Body of pancreas (tissue), 4 donors: ENCODE data around the gene THRA. TPM values are rescaled to one million over a fixed set of nuclear protein-coding genes. Genes with fewer than 3 reads are reported as not detected.

Source experiments
- ATAC-seq: fragments of 150-250 bp; one replicate; pipeline ENCODE4 v1.9.1; 2016
- DNase-seq, 4 donors: peaks; one replicate each; pipeline ENCODE4 v3.0.0-alpha.2; 2019
- H3K27ac ChIP-seq, 4 donors: fragments of 200-600 bp; sonication (generic); 1 replicate in 3 of 4; 2 replicates in 1 of 4; pipeline versions ENCODE4 v1.5.1 to v1.6.1; 2016 to 2019; ENCODE audit warnings: mild to moderate bottlenecking in 1 of 4, mixed read lengths in 1 of 4, moderate library complexity in 1 of 4
- H3K27me3 ChIP-seq, 2 donors: fragments of 200-600 bp; sonication (generic); one replicate each; pipeline ENCODE4 v1.6.0; 2016; ENCODE audit warnings: mild to moderate bottlenecking in 1 of 2
- H3K36me3 ChIP-seq, 2 donors: fragments of 200-600 bp; sonication (generic); replicated peaks in 1 of 2; 2 replicates each; pipeline ENCODE4 v1.5.1; 2016; ENCODE audit warnings: low read depth in 2 of 2; ENCODE audit not compliant: insufficient read depth in 1 of 2
- H3K4me1 ChIP-seq: fragments of 200-600 bp; sonication (generic); one replicate; pipeline ENCODE4 v1.6.0; 2016
- H3K4me3 ChIP-seq, 2 donors: fragments of 200-600 bp; sonication (generic); 1 replicate in 1 of 2; 2 replicates in 1 of 2; pipeline ENCODE4 v1.5.1; 2016 to 2019
- H3K9me3 ChIP-seq, 3 donors: fragments of 200-600 bp; sonication (generic); 1 replicate in 2 of 3; 2 replicates in 1 of 3; pipeline ENCODE4 v1.5.1; 2016
- POLR2A ChIP-seq, 3 donors: fragments of 450-650 bp; IDR thresholded peaks; one replicate each; pipeline ENCODE4 v1.6.1; 2016; ENCODE audit warnings: antibody characterized with exemption in 3 of 3, mild to moderate bottlenecking in 2 of 3
- whole genome bisulfite sequencing, 2 donors: methylation state at CpG; one replicate each; pipeline ENCODE4 v1.1.5; 2017; 5-methylcytosine and 5-hydroxymethylcytosine counted together
- intact Hi-C: fragments of 100-400 bp; cut with DNase I; formaldehyde crosslinking; loops from one replicate; pipeline ENCODE4 v1.15.1; 2023
- total RNA-seq, 2 donors: library from RNA; depleted of rRNA; stranded (reverse); fragments of >200 nt; gene quantifications; one replicate each; pipeline ENCODE4 v1.1.0, GENCODE V29; 2016
- TF ChIP-seq, protein P1 (sequence below), 7 experiments: fragments of 450-650 bp in 4 of 7; fragments of 200-600 bp in 3 of 7; sonication (generic) in 3 of 7; IDR thresholded peaks; one replicate each; pipeline ENCODE4 v1.5.1; 2016 to 2019; ENCODE audit warnings: antibody characterized with exemption in 7 of 7

The THRA gene
- total RNA-seq, 2 donors from 2014 or later = 37.9 to 61.6 TPM

DNA sequence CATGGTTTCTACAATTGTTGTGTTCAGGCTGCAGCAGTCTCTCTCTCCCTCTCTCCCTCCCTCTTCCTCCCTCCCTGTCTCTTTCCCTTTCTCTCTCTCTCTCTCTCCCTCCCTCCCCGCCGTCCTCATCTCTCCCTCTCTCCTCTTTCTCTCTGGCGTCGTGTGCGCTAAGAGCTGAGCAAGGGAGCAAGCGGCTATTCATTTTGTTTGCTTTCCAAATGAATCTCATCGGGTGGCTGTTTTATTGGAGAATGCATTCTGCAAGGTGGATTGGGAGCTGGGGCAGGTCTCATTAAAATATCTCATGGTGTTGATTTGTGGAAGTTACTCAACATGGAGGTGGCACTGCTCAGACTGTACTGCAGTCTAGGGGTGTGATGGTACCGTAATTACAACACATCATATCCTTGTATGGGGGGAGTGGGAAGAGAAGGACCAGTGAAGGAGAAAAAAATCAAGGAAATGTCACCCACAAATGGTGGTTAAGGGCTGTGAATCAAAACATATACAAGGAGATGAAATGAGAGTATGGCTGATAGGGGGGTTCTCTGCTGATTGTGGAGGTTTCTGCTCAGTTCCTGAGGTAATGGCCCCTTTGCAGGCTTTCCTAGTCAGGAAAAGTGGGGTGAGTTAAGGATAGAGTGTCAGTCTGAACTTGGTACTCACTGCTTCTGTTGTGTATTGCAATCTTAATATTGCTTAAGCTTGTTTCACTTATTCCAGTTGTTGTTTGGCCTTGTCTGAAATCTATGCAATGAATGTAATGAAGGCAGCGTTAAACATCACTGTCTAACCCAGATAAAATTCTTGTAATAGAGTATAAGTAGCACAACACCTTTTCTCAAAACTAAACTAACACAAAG is 61.7 kb downstream of the THRA start:
- Histone ChIP-seq H3K27ac (peak overlapping the region; percentile 92 to 96 (median 96)), H3K9me3 (no peaks in the 10 kb centered on the region), H3K4me3 (no peak overlapping the region), H3K4me1 (peaks cover 22% of the 10 kb centered on the region), H3K27me3 (no peaks in the 10 kb centered on the region), H3K36me3 (peaks cover 0 to 3% of the 10 kb centered on the region in 2 donors)
- intact Hi-C loops = loop anchor here (10.0 kb wide), 1 partner anchor 50 kb away; the partner anchor contains the start of gene RAPGEFL1
- DNase-seq (no peak), ATAC-seq (no peak)
- 2 to 4% methylated on average over 9 of the region's 9 CpGs for WGBS, 2 donors
- peak in 1 of 3 donors; percentile 9 for TF ChIP-seq POLR2A (IDR thresholded peaks at IDR 0.05)
- TF ChIP-seq, protein P1, sequence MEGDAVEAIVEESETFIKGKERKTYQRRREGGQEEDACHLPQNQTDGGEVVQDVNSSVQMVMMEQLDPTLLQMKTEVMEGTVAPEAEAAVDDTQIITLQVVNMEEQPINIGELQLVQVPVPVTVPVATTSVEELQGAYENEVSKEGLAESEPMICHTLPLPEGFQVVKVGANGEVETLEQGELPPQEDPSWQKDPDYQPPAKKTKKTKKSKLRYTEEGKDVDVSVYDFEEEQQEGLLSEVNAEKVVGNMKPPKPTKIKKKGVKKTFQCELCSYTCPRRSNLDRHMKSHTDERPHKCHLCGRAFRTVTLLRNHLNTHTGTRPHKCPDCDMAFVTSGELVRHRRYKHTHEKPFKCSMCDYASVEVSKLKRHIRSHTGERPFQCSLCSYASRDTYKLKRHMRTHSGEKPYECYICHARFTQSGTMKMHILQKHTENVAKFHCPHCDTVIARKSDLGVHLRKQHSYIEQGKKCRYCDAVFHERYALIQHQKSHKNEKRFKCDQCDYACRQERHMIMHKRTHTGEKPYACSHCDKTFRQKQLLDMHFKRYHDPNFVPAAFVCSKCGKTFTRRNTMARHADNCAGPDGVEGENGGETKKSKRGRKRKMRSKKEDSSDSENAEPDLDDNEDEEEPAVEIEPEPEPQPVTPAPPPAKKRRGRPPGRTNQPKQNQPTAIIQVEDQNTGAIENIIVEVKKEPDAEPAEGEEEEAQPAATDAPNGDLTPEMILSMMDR (IDR thresholded peaks at IDR 0.05) = no peak

DNA sequence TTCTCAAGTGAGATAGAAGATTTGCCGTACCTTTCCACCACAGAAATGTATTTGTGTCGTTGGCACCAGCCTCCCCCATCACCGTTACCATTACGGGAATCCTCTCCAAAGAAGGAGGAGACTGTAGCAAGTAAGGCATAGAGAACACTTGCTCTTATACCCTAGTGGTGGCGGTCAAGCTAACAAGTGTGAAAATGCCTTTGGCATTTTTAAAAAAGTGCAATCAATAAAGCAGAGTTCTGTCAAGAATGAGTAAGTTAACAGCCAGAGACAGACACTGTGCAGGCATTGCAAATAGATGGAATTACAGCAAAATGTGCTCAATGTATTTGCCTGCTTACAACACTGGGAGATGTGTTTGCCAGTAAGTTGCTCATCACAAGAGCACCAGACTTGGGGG is 66.7 kb downstream of the THRA start:
- Histone ChIP-seq H3K4me1 (peaks cover 4% of the 10 kb centered on the region), H3K27me3 (no peaks in the 10 kb centered on the region), H3K4me3 (no peak overlapping the region), H3K27ac (no peak overlapping the region), H3K9me3 (no peaks in the 10 kb centered on the region), H3K36me3 (peaks cover 0 to 19% of the 10 kb centered on the region in 2 donors)
- WGBS, 2 donors = 55 to 86% methylated on average over 5 of the region's 5 CpGs
- ATAC-seq (no peak), DNase-seq (no peak)
- no peak for TF ChIP-seq POLR2A (IDR thresholded peaks at IDR 0.05)
- TF ChIP-seq, protein P1 (IDR thresholded peaks at IDR 0.05) = no peak
- intact Hi-C loops = loop anchor here (10.0 kb wide), 1 partner anchor 45 kb away; the partner anchor contains the start of gene RAPGEFL1

DNA sequence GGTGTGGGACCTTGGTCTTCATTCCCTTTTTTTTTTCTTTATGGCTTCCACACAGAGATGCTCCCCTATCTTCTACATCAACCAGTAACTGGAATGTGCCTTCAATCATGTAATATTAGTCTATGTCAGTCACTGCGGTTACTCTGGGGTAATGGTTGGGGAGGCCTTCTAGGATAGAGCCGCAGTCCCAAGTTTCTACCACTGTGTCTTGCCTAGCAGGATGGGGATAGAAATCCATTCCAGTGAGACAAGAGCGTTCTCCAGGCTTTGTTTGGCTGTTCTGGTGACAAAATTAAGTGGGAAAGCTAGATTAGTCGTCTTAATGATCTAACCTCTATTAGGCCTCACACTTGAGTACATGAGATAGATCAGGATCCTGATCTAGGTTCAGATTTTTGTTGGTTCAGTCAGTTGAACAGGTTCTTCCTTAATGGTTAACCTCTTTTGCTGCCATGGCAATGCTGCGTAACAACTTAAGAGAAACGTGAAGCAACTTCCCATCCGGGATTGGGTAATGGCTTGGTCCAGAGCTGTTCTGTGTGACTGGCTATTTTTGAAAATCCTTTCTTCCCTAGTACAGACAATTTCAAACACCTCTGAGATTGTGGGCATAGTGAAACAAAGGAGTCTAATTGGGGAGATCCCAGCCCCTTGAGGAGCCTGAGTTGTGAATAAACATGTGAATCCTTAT is 67.7 kb downstream of the THRA start:
- H3K27ac ChIP-seq = peak overlapping the region in 2 of 4 donors; percentile 20 to 36
- no peaks in the 10 kb centered on the region for H3K4me1 ChIP-seq
- no peaks in the 10 kb centered on the region for H3K27me3 ChIP-seq
- no peak for ATAC-seq
- WGBS, 2 donors = 70 to 88% methylated on average over 7 of the region's 7 CpGs
- no peak overlapping the region for H3K4me3 ChIP-seq
- TF ChIP-seq POLR2A (IDR thresholded peaks at IDR 0.05) = no peak
- TF ChIP-seq, protein P1 (IDR thresholded peaks at IDR 0.05) = no peak
- peak in 1 of 4 donors; percentile 74 for DNase-seq
- peaks cover 0 to 21% of the 10 kb centered on the region in 2 donors for H3K36me3 ChIP-seq
- H3K9me3 ChIP-seq = no peaks in the 10 kb centered on the region
- intact Hi-C loops = no loop called here

DNA sequence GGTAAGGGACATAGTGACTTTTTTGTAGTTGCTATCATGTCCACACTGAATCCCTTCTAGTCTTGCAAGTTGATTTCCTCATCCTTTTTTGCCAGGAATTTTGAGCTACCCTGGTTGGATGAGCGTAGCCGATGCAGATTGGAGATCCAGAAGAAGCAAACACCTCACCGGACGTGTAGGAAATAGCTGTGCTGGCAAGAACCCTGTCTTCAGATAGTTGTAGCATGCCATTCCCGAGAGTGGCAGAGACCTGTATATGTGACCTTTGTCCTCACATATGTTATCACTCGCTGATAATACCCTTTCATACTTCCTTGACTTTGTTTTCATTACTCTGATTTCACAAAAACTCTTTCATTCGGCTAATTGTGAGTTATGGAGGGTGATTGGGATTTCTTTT is 71.4 kb downstream of the THRA start:
- Histone ChIP-seq H3K27me3 (no peaks in the 10 kb centered on the region), H3K4me3 (no peak overlapping the region), H3K4me1 (peaks cover 13% of the 10 kb centered on the region), H3K9me3 (no peaks in the 10 kb centered on the region), H3K36me3 (peaks cover 0 to 21% of the 10 kb centered on the region in 2 donors), H3K27ac (peak overlapping the region in 1 of 4 donors; percentile 4)
- DNase-seq (no peak), ATAC-seq (no peak)
- WGBS, 2 donors = 39 to 41% methylated on average over 7 of the region's 7 CpGs
- intact Hi-C loops = no loop called here
- TF ChIP-seq, protein P1 (IDR thresholded peaks at IDR 0.05) = no peak
- no peak for TF ChIP-seq POLR2A (IDR thresholded peaks at IDR 0.05)
